Measurements from ENCODE around the gene ATP5PB.

ATP5PB gene

GRCh38 chr1:111448918-111449702, at the start of gene ATP5PB, which contains the start of gene WDR77:
ATP5PB (plus strand) TSS chr1:111449464; CDS start chr1:111449542, 78 bp downstream.
WDR77 (minus strand) TSS chr1:111449256; CDS start chr1:111449169, 87 bp downstream.
- peak; percentile 100 for DNase-seq (ENCODE audit: low read depth)

- peak; percentile 62 for DNase-seq (ENCODE audit: low read depth)
Measured at GRCh38 chr1:111399792-111400610, 49.3 kb upstream of the ATP5PB start.

GRCh38 chr1:111402083-111402482, 47.2 kb upstream of the ATP5PB start:
- no peak for DNase-seq (ENCODE audit: low read depth)

GRCh38 chr1:111404588-111404987, 44.7 kb upstream of the ATP5PB start:
- DNase-seq (ENCODE audit: low read depth), result no peak

- no peak for DNase-seq (ENCODE audit: low read depth)
Measured at GRCh38 chr1:111406321-111406768, 42.9 kb upstream of the ATP5PB start.

GRCh38 chr1:111407301-111407700, 42.0 kb upstream of the ATP5PB start:
- DNase-seq (ENCODE audit: low read depth), result no peak

GRCh38 chr1:111412839-111413238, 36.4 kb upstream of the ATP5PB start:
- DNase-seq (ENCODE audit: low read depth), result no peak

- no peak for DNase-seq (ENCODE audit: low read depth)
Measured at GRCh38 chr1:111414756-111415155, 34.5 kb upstream of the ATP5PB start.

- no peak for DNase-seq (ENCODE audit: low read depth)
Measured at GRCh38 chr1:111415461-111415860, 33.8 kb upstream of the ATP5PB start.

GRCh38 chr1:111417755-111418154, 31.5 kb upstream of the ATP5PB start:
- DNase-seq (ENCODE audit: low read depth), result no peak

GRCh38 chr1:111419037-111419436, 30.2 kb upstream of the ATP5PB start:
- no peak for DNase-seq (ENCODE audit: low read depth)

GRCh38 chr1:111420377-111420776, 28.9 kb upstream of the ATP5PB start:
- no peak for DNase-seq (ENCODE audit: low read depth)

- DNase-seq (ENCODE audit: low read depth), result peak; percentile 34
Measured at GRCh38 chr1:111422546-111423391, 26.5 kb upstream of the ATP5PB start.

GRCh38 chr1:111424281-111424680, 25.0 kb upstream of the ATP5PB start:
- no peak for DNase-seq (ENCODE audit: low read depth)

- peak; percentile 74 for DNase-seq (ENCODE audit: low read depth)
Measured at GRCh38 chr1:111436726-111437125, 12.5 kb upstream of the ATP5PB start.

- no peak for DNase-seq (ENCODE audit: low read depth)
Measured at GRCh38 chr1:111439461-111440351, 9.6 kb upstream of the ATP5PB start.

- peak; percentile 48 for DNase-seq (ENCODE audit: low read depth)
Measured at GRCh38 chr1:111441573-111442192, 7.6 kb upstream of the ATP5PB start.

GRCh38 chr1:111442457-111442856, 6.8 kb upstream of the ATP5PB start:
- DNase-seq (ENCODE audit: low read depth), result no peak

- DNase-seq (ENCODE audit: low read depth), result no peak
Measured at GRCh38 chr1:111444031-111444430, 5.2 kb upstream of the ATP5PB start.

GRCh38 chr1:111446546-111446945, 2.7 kb upstream of the ATP5PB start:
- no peak for DNase-seq (ENCODE audit: low read depth)

All from ELR (cell line).